ENCODE measurements around the gene HOGA1. TPM values are rescaled to one million over a fixed set of nuclear protein-coding genes. Genes with fewer than 3 reads are reported as not detected.

HOGA1 gene
- total and polyA plus RNA-seq, 2 donors (not counting 3 experiments of a cell fraction or from before 2014, with no cell fraction given): 0.44 to 0.91 TPM

GRCh38 chr10:97551271-97551670 is 32.9 kb upstream of the HOGA1 start:
- H3K9ac ChIP-seq (replicated peaks; ENCODE audit: extremely low read depth, insufficient read depth, low read length): no peak overlapping the region
- H3K27ac ChIP-seq (ENCODE audit: insufficient read depth, low read depth, low read length): no peak overlapping the region
- no peak overlapping the region for H3K4me3 ChIP-seq (replicated peaks in 1 of 3; ENCODE audit: insufficient read depth in 1 of 3, low read depth in 1 of 3, low read length in 3 of 3)
- no peaks in the 10 kb centered on the region for H3K79me2 ChIP-seq (ENCODE audit: control insufficient read depth, insufficient read depth, low read length)
- H3K27me3 ChIP-seq (ENCODE audit: control insufficient read depth in 2 of 2, insufficient read depth in 2 of 2, low read length in 2 of 2): no peaks in the 10 kb centered on the region
- FAIRE-seq (no peak), DNase-seq (ENCODE audit: low read depth, low spot score) (no peak)
- dilution Hi-C loops (cut with MboI; ENCODE audit: extremely low pct_ligation_motif_present, low sequenced_read_pairs): no loop called here
- ChIA-PET CTCF (interaction anchor here (1.1 to 6.6 kb wide), 4 partner anchors 10 to 51 kb away, joined by 3 to 159 read pairs (median 65); partner anchors contain the start of genes ANKRD2 and UBTD1), POLR2A (no interaction called here)
- intact Hi-C loops (cut with micrococcal nuclease): no loop called here
- BruUV-seq (replicated peaks): no TSS peak
- H3K4me1 ChIP-seq (ENCODE audit: control insufficient read depth, extremely low read depth, insufficient read depth, low read length): peaks cover 11% of the 10 kb centered on the region
- no peaks in the 10 kb centered on the region for H4K20me1 ChIP-seq (replicated peaks; ENCODE audit: control insufficient read depth, extremely low read depth, insufficient read depth, low read length)
- no peaks in the 10 kb centered on the region for H3K9me1 ChIP-seq (replicated peaks; ENCODE audit: control insufficient read depth, extremely low read depth, insufficient read depth, low read length)
- H2AFZ ChIP-seq (ENCODE audit: low read depth, low read length): no peak overlapping the region
- no peaks in the 10 kb centered on the region for H3K9me3 ChIP-seq (replicated peaks; ENCODE audit: control insufficient read depth, insufficient read depth, low read length)
- peaks cover 0 to 2% of the 10 kb centered on the region in 2 experiments for H3K36me3 ChIP-seq (ENCODE audit: control insufficient read depth in 2 of 2, extremely low read depth in 1 of 2, insufficient read depth in 2 of 2, low read length in 2 of 2)
- TF ChIP-seq MYC (IDR thresholded peaks at IDR 0.05; ENCODE audit: low read depth, low read length) (no peak), JUN (IDR thresholded peaks at IDR 0.05; ENCODE audit: borderline replicate concordance, insufficient read depth, insufficient read length, low read depth) (no peak), CTCF (IDR thresholded peaks at IDR 0.05; ENCODE audit: extremely low read depth in 1 of 2, insufficient read depth in 1 of 2, low read depth in 1 of 2, low read length in 2 of 2) (no peak), FOS (IDR thresholded peaks at IDR 0.05; ENCODE audit: borderline replicate concordance, insufficient read depth, low read length) (no peak), EZH2 (IDR thresholded peaks at IDR 0.05; ENCODE audit: borderline replicate concordance, low read depth, low read length, severe bottlenecking) (no peak), GATA2 (IDR thresholded peaks at IDR 0.05; ENCODE audit: insufficient read depth, insufficient read length, low read depth, low read length) (no peak), POLR2A (IDR thresholded peaks at IDR 0.05; ENCODE audit: low read depth, low read length) (no peak), MAX (IDR thresholded peaks at IDR 0.05; ENCODE audit: insufficient read depth, insufficient read length) (no peak), POLR2AphosphoS5 (IDR thresholded peaks at IDR 0.05; ENCODE audit: insufficient read depth, low read depth, low read length) (no peak)
- no peak overlapping the region for H3K4me2 ChIP-seq (ENCODE audit: insufficient read depth, low read length)
